ENCODE data around the gene MTFR1L. TPM values are rescaled to one million over a fixed set of nuclear protein-coding genes. Genes with fewer than 3 reads are reported as not detected.

MTFR1L gene
- total RNA-seq, 2 donors from 2014 or later: 154 to 303 TPM

- no peak for TF ChIP-seq CTCF (IDR thresholded peaks at IDR 0.05)
- Histone ChIP-seq H3K4me1 (peaks cover 0 to 44% of the 10 kb centered on the region in 2 donors), H3K9me3 (no peaks in the 10 kb centered on the region), H3K27ac (peak overlapping the region; percentile 91 to 92), H3K36me3 (peaks cover 14% of the 10 kb centered on the region), H3K4me3 (peak overlapping the region; percentile 86 to 98), H3K27me3 (no peaks in the 10 kb centered on the region)
- no peak for DNase-seq (ENCODE audit: low spot score)
Observed at GRCh38 chr1:25821112-25821476, 1.3 kb downstream of the MTFR1L start.

- Histone ChIP-seq H3K27me3 (no peaks in the 10 kb centered on the region), H3K9me3 (no peaks in the 10 kb centered on the region), H3K4me1 (peaks cover 0 to 44% of the 10 kb centered on the region in 2 donors), H3K27ac (peak overlapping the region; percentile 91 to 92), H3K36me3 (peaks cover 16% of the 10 kb centered on the region), H3K4me3 (peak overlapping the region; percentile 86 to 98)
- no peak for TF ChIP-seq CTCF (IDR thresholded peaks at IDR 0.05)
- no peak for DNase-seq (ENCODE audit: low spot score)
Observed at GRCh38 chr1:25821630-25822091, 1.9 kb downstream of the MTFR1L start.

- no peak overlapping the region for H3K27ac ChIP-seq
- no peak for DNase-seq (ENCODE audit: low spot score)
- H3K9me3 ChIP-seq: no peaks in the 10 kb centered on the region
- peaks cover 0 to 27% of the 10 kb centered on the region in 2 donors for H3K4me1 ChIP-seq
- no peaks in the 10 kb centered on the region for H3K27me3 ChIP-seq
- H3K4me3 ChIP-seq: no peak overlapping the region
- no peak for TF ChIP-seq CTCF (IDR thresholded peaks at IDR 0.05)
- H3K36me3 ChIP-seq: peaks cover 56% of the 10 kb centered on the region
Observed at GRCh38 chr1:25825605-25826004, 5.9 kb downstream of the MTFR1L start.

GRCh38 chr1:25826571-25826970, 6.8 kb downstream of the MTFR1L start:
- Histone ChIP-seq H3K27ac (no peak overlapping the region), H3K4me1 (peaks cover 0 to 17% of the 10 kb centered on the region in 2 donors), H3K9me3 (no peaks in the 10 kb centered on the region), H3K27me3 (no peaks in the 10 kb centered on the region), H3K4me3 (no peak overlapping the region), H3K36me3 (peaks cover 66% of the 10 kb centered on the region)
- DNase-seq (ENCODE audit: low spot score): no peak
- TF ChIP-seq CTCF (IDR thresholded peaks at IDR 0.05): no peak

- no peaks in the 10 kb centered on the region for H3K27me3 ChIP-seq
- peaks cover 0 to 3% of the 10 kb centered on the region in 2 donors for H3K4me1 ChIP-seq
- no peak for DNase-seq (ENCODE audit: low spot score)
- H3K4me3 ChIP-seq: no peak overlapping the region
- peaks cover 84% of the 10 kb centered on the region for H3K36me3 ChIP-seq
- no peaks in the 10 kb centered on the region for H3K9me3 ChIP-seq
- no peak overlapping the region for H3K27ac ChIP-seq
- no peak for TF ChIP-seq CTCF (IDR thresholded peaks at IDR 0.05)
Observed at GRCh38 chr1:25828491-25828890, 8.7 kb downstream of the MTFR1L start.

- no peak overlapping the region for H3K27ac ChIP-seq
- no peaks in the 10 kb centered on the region for H3K27me3 ChIP-seq
- no peaks in the 10 kb centered on the region for H3K9me3 ChIP-seq
- TF ChIP-seq CTCF (IDR thresholded peaks at IDR 0.05): no peak
- peaks cover 0 to 3% of the 10 kb centered on the region in 2 donors for H3K4me1 ChIP-seq
- H3K4me3 ChIP-seq: no peak overlapping the region
- peaks cover 86% of the 10 kb centered on the region for H3K36me3 ChIP-seq
- no peak for DNase-seq (ENCODE audit: low spot score)
Observed at GRCh38 chr1:25829046-25829445, 9.3 kb downstream of the MTFR1L start.

Measured in right atrium auricular region (tissue), 2 donors.